8988T (cell line): ENCODE measurements around the gene SH3PXD2A.

Experiments used
- DNase-seq: peaks from one replicate; pipeline ENCODE4 v3.0.0; 2011

Gene SH3PXD2A

DNA sequence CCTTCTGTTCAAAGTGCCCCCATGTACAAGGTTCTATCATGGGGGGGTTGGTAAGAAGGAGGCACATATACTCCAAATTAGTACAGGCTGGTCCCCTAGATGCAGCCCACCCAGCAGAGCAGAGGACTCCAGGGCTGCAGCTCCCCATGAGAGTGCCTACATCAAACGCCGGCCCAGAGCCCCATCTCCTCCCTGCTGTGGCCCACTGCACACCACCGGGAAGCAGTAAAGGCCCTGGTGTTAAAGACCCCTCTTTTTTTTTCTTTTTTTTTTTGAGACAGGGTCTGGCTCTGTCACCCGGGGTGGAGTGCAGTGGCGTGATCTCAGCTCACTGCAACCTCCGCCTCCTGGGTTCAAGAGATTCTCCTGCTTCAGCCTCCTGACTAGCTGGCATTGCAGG, 47.4 kb downstream of the SH3PXD2A start:
- no peak for DNase-seq

GRCh38 chr10:103806395-103807187, 48.8 kb downstream of the SH3PXD2A start:
- no peak for DNase-seq

- no peak for DNase-seq
Measured at GRCh38 chr10:103805781-103806180, 49.6 kb downstream of the SH3PXD2A start.

DNA sequence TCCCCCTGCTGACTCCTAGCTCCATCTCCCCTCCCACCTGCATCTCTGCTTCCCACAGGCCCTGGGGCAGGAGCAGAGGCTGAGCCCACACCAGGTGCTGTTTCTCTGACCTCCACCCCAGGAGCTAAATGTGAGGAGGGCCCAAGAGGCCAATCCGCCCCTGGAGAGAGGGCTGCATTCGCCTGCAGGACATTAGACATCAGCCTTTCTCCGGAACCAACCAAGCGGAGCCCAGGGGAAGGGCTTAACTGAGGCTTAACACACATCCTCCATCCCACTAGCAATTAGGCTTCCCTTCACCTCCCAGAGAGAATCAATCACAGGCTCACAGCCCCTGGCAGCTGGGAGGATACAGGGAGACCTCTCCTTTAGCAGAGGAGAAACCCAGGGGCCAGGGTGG, 50.5 kb downstream of the SH3PXD2A start:
- no peak for DNase-seq

DNA sequence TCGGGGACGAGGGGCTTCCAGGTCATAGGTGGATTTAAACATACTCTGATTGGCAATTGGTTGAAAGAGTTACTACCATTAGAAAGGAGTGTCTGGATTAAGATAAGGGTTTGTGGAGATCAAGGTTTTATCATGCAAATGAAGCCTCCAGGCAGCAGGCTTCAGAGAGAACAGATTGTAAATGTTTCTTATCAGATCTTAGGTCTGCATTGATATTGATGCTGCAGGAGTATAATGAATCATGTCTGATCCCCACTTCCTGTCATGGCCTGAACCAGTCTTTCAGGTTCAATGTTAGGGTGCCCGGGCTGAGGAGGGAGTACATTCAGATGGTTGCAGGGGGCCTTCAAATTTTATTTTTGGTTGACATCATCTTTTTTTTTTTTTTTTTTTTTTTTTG, 51.4 kb downstream of the SH3PXD2A start:
- no peak for DNase-seq

DNA sequence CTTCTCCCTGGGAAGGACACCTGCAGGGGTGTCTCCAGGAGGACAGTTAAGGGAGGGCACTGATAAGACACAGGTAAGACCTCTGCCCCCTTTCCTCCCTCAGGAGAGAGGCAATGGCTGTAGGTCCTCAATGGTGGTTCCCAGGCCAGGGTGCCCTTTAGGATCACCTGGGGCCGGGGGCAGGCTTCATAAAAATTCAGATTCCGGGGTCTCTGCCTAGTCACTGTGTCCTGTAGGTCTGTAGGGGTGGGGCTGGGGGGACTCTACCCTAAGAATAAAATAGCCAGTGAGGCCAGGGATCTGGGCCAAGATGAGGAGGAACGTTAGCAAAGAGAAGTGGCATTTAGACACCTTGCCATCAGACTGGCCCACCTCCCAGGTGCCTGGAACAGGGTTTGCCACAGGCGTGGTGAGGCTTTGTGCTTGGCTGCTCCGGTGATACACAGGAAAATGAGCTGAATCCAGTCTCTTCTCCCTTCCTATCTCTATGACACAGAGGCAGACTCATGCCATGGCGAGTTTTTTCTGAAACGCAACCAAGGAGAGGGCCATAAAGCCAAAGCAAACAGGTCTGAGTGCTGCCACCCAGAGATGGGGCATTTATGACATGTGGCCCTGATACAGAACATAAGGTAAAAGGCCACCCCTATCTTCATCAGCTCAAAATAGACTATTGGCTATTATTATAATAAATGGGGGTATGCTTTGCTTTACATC, 52.6 kb downstream of the SH3PXD2A start:
- DNase-seq: no peak

GRCh38 chr10:103802081-103802480, 53.3 kb downstream of the SH3PXD2A start:
- no peak for DNase-seq

GRCh38 chr10:103800789-103801540, 54.4 kb downstream of the SH3PXD2A start:
- no peak for DNase-seq

DNA sequence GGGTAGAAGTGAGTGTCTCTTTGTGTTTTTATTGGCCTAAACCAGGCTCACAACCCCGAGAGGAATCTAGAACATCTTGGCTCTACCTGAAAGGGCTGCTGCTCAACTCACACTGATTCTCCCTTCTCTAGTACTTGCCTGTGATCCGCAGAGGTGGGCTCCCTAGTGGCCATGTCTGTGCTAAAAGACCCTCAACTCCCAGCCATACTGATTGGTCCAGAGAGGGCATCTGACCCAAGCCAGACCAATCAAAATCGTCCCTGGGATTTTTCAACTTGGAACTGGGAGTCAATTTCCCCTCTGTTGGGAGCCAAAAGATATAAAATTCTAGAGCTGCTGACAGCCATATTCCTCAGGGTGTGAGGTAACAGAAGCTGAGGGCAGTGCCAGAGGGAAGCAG, 55.3 kb downstream of the SH3PXD2A start:
- DNase-seq: no peak

GRCh38 chr10:103799341-103799740, 56.0 kb downstream of the SH3PXD2A start:
- no peak for DNase-seq

- DNase-seq: no peak
Measured at GRCh38 chr10:103798511-103798910, 56.9 kb downstream of the SH3PXD2A start.

DNA sequence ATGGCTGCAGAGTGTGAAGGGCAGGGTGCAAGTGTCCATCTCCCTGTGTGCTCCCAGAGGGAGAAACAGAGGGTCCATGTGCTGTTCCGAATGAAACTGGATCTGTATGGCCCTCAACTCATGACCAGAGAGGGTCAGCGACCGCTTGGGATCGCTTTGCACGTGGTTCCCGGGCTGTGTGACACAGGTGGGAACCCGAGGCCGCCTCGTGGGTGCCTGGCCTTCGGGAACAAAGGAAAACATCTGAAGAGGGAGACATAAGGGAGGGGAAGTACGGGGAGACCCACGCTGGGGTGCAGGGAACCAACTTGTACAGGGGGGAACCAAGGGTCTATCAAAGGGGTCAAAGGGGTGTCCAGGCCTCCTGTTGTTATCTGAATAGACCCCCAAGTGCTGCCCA, 57.5 kb downstream of the SH3PXD2A start:
- no peak for DNase-seq

DNA sequence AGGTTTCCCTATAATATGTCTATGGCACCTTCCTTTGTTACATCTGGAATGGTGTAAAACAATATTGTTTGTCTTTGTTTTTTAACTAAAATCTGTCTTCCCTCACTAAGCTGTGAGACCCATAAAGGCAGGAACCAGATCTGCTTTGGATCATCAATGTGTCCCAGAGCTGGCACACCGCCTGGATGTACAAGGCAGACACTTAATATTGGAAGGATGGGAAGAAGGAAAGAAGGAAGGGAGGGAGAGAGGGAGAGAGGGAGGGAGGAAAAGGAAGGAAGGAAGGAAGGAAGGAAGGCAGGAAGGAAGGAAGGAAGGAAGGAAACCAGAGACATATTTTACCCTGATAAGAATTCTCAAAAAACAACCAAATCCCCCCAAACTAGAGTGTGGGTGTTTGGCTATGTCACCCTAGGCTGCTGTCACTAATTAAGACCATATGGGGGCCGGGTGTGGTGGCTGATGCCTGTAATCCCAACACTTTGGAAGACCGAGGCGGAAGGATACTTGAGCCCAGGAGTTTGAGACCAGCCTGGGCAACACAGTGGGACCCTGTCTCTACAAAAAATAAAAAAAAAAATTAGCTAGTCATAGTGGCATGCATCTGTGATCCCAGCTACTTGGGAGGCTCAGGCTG, 59.6 kb downstream of the SH3PXD2A start:
- no peak for DNase-seq

DNA sequence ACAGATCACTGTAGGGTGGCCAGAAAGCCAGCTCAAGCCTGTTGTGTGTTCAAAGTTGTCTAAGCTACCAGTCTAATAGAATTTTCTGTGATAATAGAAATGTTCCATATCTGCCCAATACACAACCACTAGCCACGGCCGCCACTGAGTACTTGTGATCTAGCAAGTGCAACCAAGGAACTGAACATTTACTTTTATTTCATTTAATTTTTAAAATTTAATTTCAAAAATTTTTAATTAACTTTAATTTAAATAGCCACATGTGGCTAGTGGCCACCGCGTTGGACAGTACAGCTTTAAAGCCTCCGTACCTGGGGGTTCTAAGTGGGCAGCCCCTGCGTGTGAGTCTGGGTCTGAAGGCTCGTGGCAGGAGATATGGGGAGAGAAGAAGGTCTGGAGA, 60.4 kb downstream of the SH3PXD2A start:
- DNase-seq: no peak

DNA sequence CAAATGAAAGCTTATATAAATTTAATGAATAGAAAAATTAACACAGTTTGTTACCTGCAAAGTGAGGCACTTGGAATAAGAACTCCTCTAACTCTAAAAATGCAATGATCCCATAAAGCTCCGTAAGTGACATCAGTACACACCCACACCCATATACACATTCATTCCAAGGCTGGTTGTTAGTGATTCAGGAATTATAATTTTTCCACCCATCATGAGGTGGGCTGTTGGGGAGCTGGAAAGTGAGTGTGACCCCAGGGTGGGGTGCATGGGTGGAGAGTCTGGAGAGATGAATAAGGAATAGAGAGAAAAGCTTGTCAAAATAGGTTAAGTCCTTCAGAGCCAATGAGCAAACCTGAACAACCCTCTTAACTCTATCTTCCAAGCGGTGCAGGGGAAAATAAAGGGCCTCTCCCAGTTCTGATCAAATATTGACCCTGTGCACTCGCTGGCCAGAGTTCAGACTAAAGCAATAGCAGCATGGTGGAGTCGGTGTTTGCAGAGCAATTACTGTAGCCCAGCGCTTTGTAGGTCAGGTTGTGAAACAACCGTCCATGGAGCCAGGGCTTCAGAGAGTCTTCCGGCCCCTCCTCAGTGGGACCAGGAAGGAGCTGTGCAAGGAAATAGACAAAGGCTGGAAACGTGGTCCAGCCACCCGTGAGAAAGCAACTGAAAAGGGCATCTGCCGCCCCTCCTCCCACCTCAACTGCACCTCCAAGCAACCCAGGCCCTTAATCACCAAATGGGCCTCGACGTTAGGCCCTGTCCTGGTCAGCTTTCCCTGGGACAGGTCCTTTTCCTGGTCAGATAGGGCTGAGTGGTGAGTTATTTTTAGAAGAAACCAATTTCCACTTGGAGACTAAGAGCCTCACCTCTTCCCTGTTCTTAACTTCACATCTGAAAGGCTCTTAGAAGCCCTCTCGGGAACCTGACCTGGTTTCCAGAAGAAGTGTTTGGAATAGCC, 61.2 kb downstream of the SH3PXD2A start:
- no peak for DNase-seq

- no peak for DNase-seq
Measured at GRCh38 chr10:103793429-103793828, 61.9 kb downstream of the SH3PXD2A start.

DNA sequence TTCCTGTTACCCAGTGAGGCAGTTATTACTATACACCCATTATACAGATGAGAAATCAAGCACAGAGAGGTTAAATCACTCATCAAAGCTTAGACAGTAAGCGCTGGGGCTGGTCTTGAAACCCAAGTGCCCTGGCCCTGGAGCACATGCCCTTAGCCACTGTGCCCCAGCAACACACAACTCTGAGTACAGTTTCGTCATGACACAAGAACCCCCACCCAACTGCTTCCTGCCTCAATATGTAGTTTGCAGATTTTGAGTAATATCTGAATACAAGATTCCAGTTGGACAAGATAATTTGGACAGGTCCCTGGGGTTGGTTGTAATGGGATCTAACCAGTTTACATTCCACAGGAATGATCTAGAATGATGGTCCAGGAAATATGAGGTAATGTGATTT, 62.8 kb downstream of the SH3PXD2A start:
- no peak for DNase-seq

GRCh38 chr10:103791858-103792257, 63.5 kb downstream of the SH3PXD2A start:
- DNase-seq: no peak

GRCh38 chr10:103791291-103791690, 64.1 kb downstream of the SH3PXD2A start:
- DNase-seq: no peak

DNA sequence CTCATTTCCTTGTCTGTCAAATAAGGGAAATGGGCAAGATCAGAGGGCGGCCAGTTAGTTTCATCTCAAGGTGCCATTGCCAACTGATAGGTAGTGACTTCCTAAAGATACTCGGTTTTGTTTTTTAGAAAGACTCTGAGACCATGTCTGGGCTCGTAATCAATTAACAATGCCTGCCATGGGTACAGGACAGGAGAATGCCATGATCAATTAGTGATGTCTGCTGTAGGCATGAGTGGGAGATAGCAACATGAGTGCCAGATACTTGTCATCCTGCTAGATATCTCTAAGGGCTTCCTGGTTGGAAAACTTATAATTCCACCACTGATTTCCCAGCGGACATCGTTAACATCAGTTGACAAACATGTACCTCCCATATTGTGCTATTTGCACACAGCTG, 64.8 kb downstream of the SH3PXD2A start:
- DNase-seq: no peak

- no peak for DNase-seq
Measured at GRCh38 chr10:103789771-103790201, 65.6 kb downstream of the SH3PXD2A start.

DNA sequence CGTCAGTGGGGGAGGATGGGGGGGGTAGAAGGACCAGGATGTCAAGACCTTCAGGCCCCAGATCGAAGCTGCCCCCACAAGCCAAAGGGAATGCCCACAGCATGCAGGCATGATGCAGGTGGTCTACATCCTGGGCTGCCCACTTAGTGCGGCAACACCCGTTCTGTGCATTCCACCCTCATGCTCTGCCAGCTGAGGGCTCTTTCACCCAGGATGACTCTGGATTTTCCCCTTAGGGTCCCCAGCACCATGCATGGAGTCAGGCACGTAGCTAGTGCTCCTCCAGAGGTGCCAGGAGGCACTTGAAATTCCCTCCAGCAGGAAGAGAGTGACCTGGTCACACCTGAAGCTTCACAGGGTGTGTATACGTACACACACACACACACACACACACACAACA, 66.2 kb downstream of the SH3PXD2A start:
- DNase-seq: no peak
